PC-3 (cell line): ENCODE measurements around the gene LMO7. TPM values are rescaled to one million over a fixed set of nuclear protein-coding genes. Genes with fewer than 3 reads are reported as not detected.
A peak's percentile ranks its signal among the peaks of the same experiment; 100 is the strongest.

Experiments used
- ATAC-seq: fragments of 200-7000 bp; cut with Tn5 transposase; 2 replicates; pipeline ENCODE4 v1.9.1; 2020; ENCODE audit warnings: mild to moderate bottlenecking, moderate library complexity
- BruUV-seq: library from RNA; stranded (reverse); fragments of 400-500 nt; replicated peaks from 2 replicates; lab custom pipeline; 2021; lab: Mats Ljungman, UMichigan
- CTCF ChIA-PET: fragments of 300-600 bp; sonication (Branson Sonifier 250); formaldehyde crosslinking; loops from one replicate; lab custom pipeline; 2022; ENCODE audit warnings: antibody characterized with exemption; lab: Charles Lee
- POLR2A ChIA-PET: fragments of 300-600 bp; sonication (Branson Sonifier 250); formaldehyde crosslinking; loops from one replicate; lab custom pipeline; 2022; ENCODE audit warnings: antibody characterized with exemption; ENCODE audit not compliant: unreplicated experiment; lab: Charles Lee
- DNase-seq: peaks from one replicate; pipeline ENCODE4 v3.0.0-alpha.2; 2015
- H2AFZ ChIP-seq: fragments of 300-600 bp; sonication (generic); 2 replicates; pipeline ENCODE4 v1.6.0; 2016; ENCODE audit warnings: antibody characterized with exemption, low read length
- H3F3A ChIP-seq: fragments of 300-600 bp; sonication (generic); one replicate; pipeline ENCODE4 v1.6.0; 2017; ENCODE audit warnings: antibody characterized with exemption, low read length, control low read depth, mild to moderate bottlenecking; ENCODE audit not compliant: unreplicated experiment
- H3K27ac ChIP-seq: fragments of 300-600 bp; sonication (generic); 2 replicates; pipeline ENCODE4 v1.5.1; 2016; ENCODE audit warnings: mild to moderate bottlenecking, low read length
- H3K27me3 ChIP-seq: fragments of 300-600 bp; sonication (generic); 2 replicates; pipeline ENCODE4 v1.6.1; 2016; ENCODE audit warnings: low read length, mixed read lengths
- H3K36me3 ChIP-seq: fragments of 300-600 bp; sonication (generic); 2 replicates; pipeline ENCODE4 v1.6.1; 2016; ENCODE audit warnings: low read depth, mixed run types, low read length, mixed read lengths
- H3K4me1 ChIP-seq: fragments of 300-600 bp; sonication (generic); 2 replicates; pipeline ENCODE4 v1.5.1; 2016; ENCODE audit warnings: low read length; ENCODE audit not compliant: insufficient read depth
- H3K4me2 ChIP-seq: fragments of 300-600 bp; sonication (generic); 2 replicates; pipeline ENCODE4 v1.6.0; 2016; ENCODE audit warnings: low read length
- H3K4me3 ChIP-seq: fragments of 300-600 bp; sonication (generic); 2 replicates; pipeline ENCODE4 v1.5.1; 2016; ENCODE audit warnings: mild to moderate bottlenecking, low read length, mixed read lengths
- H3K79me2 ChIP-seq: fragments of 300-600 bp; sonication (generic); 2 replicates; pipeline ENCODE4 v1.6.1; 2017; ENCODE audit warnings: low read length, mixed read lengths
- H3K9ac ChIP-seq: fragments of 300-600 bp; sonication (generic); 2 replicates; pipeline ENCODE4 v1.6.0; 2016; ENCODE audit warnings: mild to moderate bottlenecking, low read length
- H3K9me2 ChIP-seq: fragments of 300-600 bp; sonication (generic); replicated peaks from 2 replicates; pipeline ENCODE4 v1.6.1; 2016; ENCODE audit warnings: mixed run types, low read length, mixed read lengths
- H3K9me3 ChIP-seq: fragments of 300-600 bp; sonication (generic); 2 replicates; pipeline ENCODE4 v1.6.1; 2016; ENCODE audit warnings: low read length, mixed read lengths
- H4K20me1 ChIP-seq: fragments of 300-600 bp; sonication (generic); 2 replicates; pipeline ENCODE4 v1.6.1; 2016; ENCODE audit warnings: low read length, mixed read lengths
- CTCF ChIP-seq: fragments of 300-600 bp; sonication (generic); conservative IDR thresholded peaks from 2 replicates; pipeline ENCODE4 v1.5.1; 2017; ENCODE audit warnings: antibody characterized with exemption, low read depth, mild to moderate bottlenecking, low read length
- EZH2 ChIP-seq: fragments of 300-600 bp; sonication (generic); IDR thresholded peaks from one replicate; pipeline ENCODE4 v1.6.1; 2017; ENCODE audit warnings: antibody characterized with exemption, mild to moderate bottlenecking, low read length; ENCODE audit not compliant: unreplicated experiment
- EZH2phosphoT487 ChIP-seq: fragments of 300-600 bp; sonication (generic); IDR thresholded peaks from 2 replicates; pipeline ENCODE4 v1.6.1; 2018; ENCODE audit warnings: mild to moderate bottlenecking, antibody characterized with exemption, low read length, borderline replicate concordance
- intact Hi-C: fragments of 100-400 bp; cut with micrococcal nuclease; formaldehyde crosslinking; loops from 2 replicates; pipeline ENCODE4 v1.9.0; 2023
- total RNA-seq: library from RNA; depleted of rRNA; stranded (reverse); fragments of >200 nt; gene quantifications from 2 replicates; pipeline ENCODE4 v1.2.3, GENCODE V29; 2014

The LMO7 gene
- total RNA-seq, 1 experiment from 2014 or later: 83.6 TPM

DNA sequence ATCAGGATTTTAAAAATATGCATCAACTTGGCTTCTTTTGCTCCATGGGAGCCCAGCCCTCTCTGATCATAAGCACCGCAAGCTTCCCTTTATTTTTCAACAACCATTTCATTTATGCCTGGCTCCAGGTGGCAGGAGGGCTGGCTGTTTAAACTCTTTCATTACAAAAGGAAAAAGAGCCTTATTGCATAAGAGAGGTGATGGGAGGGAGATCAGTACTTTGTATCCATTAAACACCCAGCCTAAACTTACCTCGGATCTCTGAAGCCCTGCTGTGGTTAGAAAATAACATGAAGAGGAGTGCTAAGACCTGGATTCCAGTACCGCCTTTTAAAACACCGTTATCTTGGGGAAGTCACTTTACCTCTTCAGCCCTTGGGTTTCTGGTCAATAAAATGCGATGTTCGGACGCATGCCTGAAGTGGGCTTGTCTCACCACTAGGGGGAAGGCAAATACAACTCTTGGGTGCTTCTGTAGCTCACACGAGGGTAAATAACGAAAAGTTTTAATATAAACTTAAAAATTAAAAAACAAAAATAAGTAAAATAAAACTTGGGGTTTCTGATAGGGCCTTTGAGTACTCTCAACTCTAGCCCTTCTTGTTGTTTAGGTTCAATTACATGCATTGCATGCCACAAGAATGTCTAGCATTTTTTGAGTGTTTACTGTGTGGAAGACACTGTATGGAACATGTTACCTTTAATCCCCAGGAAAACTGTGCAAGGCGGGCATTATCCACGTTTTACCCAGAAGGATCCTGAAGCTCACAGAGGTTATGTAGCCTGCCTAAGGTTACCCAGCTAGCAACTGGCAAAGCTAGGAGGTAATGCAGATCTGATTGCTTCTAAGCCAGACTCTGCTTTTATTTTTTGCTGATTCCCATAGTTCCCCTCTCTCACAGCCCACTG, 240.3 kb downstream of the LMO7 start:
- H3K36me3 ChIP-seq: no peaks in the 10 kb centered on the region
- H3K4me2 ChIP-seq: peak overlapping the region; percentile 60; the same call in 1 of the 2 replicates
- DNase-seq: peak; percentile 72
- ChIA-PET POLR2A (interaction anchor here (0.6 kb wide), 1 partner anchor 13 kb away, joined by 3 read pairs; no protein-coding TSS in a partner anchor), CTCF (interaction anchor here (0.6 to 1.0 kb wide), 3 partner anchors 105 to 596 kb away, joined by 3 to 6 read pairs (median 3); no protein-coding TSS in a partner anchor)
- H3K79me2 ChIP-seq: no peaks in the 10 kb centered on the region
- peak overlapping the region; percentile 65 for H2AFZ ChIP-seq
- no peaks in the 10 kb centered on the region for H3K9me3 ChIP-seq
- peak; percentile 97 for ATAC-seq
- no TSS peak for BruUV-seq
- no peaks in the 10 kb centered on the region for H3K9me2 ChIP-seq
- intact Hi-C loops: loop anchor here (1.0 to 10.0 kb wide), 4 partner anchors 143 to 597 kb away; no protein-coding TSS in a partner anchor
- H3K9ac ChIP-seq: no peak overlapping the region
- H3K4me3 ChIP-seq: no peak overlapping the region
- TF ChIP-seq EZH2: no peak
- no peak for TF ChIP-seq EZH2phosphoT487
- peak; percentile 74 for TF ChIP-seq CTCF
- no peaks in the 10 kb centered on the region for H4K20me1 ChIP-seq
- no peak overlapping the region for H3K27ac ChIP-seq
- H3K4me1 ChIP-seq: peaks cover 3% of the 10 kb centered on the region; the same call in 1 of the 2 replicates
- no peaks in the 10 kb centered on the region for H3F3A ChIP-seq
- H3K27me3 ChIP-seq: no peaks in the 10 kb centered on the region

- no peak for ATAC-seq
- peak overlapping the region; percentile 65 for H2AFZ ChIP-seq
- CTCF ChIA-PET: interaction anchor here (0.6 to 1.0 kb wide), 2 partner anchors 104 to 595 kb away, joined by 3 to 6 read pairs; no protein-coding TSS in a partner anchor
Observed at GRCh38 chr13:75877071-75877470, 240.9 kb downstream of the LMO7 start.

More at GRCh38 chr13:75877071-75877470, 240.9 kb downstream of the LMO7 start:
- no peaks in the 10 kb centered on the region for H3F3A ChIP-seq
- no peaks in the 10 kb centered on the region for H3K27me3 ChIP-seq
- H3K27ac ChIP-seq: no peak overlapping the region
- POLR2A ChIA-PET: no interaction called here
- TF ChIP-seq EZH2phosphoT487 (no peak), EZH2 (no peak), CTCF (no peak)
- H3K9me3 ChIP-seq: no peaks in the 10 kb centered on the region
- no TSS peak for BruUV-seq
- no peaks in the 10 kb centered on the region for H3K9me2 ChIP-seq
- H4K20me1 ChIP-seq: no peaks in the 10 kb centered on the region
- no peaks in the 10 kb centered on the region for H3K36me3 ChIP-seq
- H3K4me1 ChIP-seq: peaks cover 3% of the 10 kb centered on the region; the same call in 1 of the 2 replicates
- no peak overlapping the region for H3K4me3 ChIP-seq
- H3K4me2 ChIP-seq: no peak overlapping the region
- no peaks in the 10 kb centered on the region for H3K79me2 ChIP-seq
- intact Hi-C loops: loop anchor here (5.0 to 10.0 kb wide), 2 partner anchors 418 to 505 kb away; no protein-coding TSS in a partner anchor
- no peak overlapping the region for H3K9ac ChIP-seq
- no peak for DNase-seq
